NCI-H2196 (cell line): Measurements from ENCODE around the gene NCAPD3.

Experiments used
- DNase-seq: peaks from one replicate; lab custom pipeline; 2025; ENCODE audit not compliant: unreplicated experiment; lab: John Stamatoyannopoulos, UW

The NCAPD3 gene

GRCh38 chr11:134252346-134253187 lies 28.8 kb upstream of the NCAPD3 start:
- DNase-seq: no peak

DNA sequence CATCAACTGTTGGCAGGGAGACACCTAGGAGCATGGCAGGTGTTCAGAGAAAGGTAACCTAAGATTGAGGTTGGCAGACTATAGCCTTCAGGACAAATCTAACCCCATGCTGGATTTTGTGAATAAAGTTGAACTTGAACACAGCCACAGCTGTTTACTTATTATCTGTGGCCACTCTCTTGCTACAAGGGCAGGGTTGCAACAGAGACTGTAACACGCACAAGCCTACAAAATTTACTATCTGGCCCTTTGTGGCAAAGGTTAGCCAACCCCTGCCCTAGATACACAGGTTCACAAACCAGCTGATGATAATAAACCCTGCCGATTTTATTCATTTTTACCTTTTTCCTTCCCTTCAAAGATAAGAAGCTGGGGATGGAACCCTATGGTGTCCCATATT lies 26.9 kb upstream of the NCAPD3 start:
- DNase-seq: no peak

GRCh38 chr11:134250246-134250645 lies 26.5 kb upstream of the NCAPD3 start:
- DNase-seq: no peak

- no peak for DNase-seq
Measured at GRCh38 chr11:134248910-134249480, 25.2 kb upstream of the NCAPD3 start.

- no peak for DNase-seq
Measured at GRCh38 chr11:134246678-134247077, 22.9 kb upstream of the NCAPD3 start.

DNA sequence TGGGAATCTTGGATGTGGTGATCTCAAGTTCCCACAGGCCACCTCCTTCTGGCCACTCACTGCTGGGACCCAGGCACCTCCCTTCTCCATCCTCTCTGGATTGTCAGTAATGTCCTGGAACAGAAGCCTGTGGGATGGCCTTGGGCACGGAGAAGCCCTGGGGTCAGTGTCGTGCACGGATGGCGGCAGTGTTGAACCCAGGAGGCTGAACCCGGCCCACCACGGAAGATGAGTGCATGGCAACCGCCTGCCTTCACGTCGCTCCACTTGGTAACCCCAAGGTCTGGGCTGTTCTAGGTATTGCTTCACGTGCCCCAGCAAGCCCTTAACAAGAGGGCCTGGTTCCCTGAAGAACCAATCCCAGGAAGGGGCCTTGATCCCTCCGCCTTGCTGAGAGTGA lies 22.3 kb upstream of the NCAPD3 start:
- no peak for DNase-seq

GRCh38 chr11:134245434-134245833 lies 21.7 kb upstream of the NCAPD3 start:
- no peak for DNase-seq

- DNase-seq: peak; percentile 35
Measured at GRCh38 chr11:134244593-134244992, 20.8 kb upstream of the NCAPD3 start.

DNA sequence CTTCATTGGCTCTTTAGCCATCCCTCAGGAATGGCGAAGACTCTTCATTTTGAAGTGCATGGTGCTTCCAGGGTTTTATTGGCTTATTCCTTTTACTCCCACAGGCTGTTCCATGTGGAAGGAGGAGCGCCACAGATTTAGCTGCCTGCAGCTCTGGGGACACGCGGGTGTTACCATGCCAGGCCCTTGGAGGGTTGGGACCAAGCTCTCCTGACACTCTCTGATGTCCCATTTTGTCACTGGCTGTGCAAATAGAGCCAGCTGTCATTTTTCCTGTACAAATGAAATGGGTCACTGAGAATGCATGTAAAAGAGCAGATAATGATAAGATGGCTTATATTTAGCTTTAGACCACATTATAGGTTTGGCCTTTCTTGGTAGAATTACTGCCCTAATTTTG lies 20.1 kb upstream of the NCAPD3 start:
- DNase-seq: no peak

- DNase-seq: no peak
Measured at GRCh38 chr11:134242376-134242775, 18.6 kb upstream of the NCAPD3 start.

DNA sequence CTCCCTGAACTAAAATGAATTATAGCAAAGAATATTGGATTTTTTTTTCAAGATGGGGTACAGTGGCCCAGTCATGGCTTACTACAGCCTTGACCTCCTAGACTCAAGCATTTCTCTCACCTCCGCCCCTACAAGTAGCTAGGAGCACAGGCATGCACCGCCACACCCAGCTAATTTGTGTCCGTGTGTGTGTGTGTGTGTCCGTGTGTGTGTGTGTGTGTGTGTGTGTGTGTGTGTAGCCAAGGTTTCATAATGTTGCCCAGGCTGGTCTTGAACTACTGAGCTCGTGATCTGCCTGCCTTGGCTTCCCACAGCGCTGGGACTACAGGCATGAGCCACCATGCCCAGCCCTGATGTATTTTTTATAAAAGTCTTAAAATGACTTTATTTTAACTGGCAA lies 16.8 kb upstream of the NCAPD3 start:
- DNase-seq: no peak

GRCh38 chr11:134238956-134239355 lies 15.2 kb upstream of the NCAPD3 start:
- DNase-seq: no peak

- no peak for DNase-seq
Measured at GRCh38 chr11:134237557-134237922, 13.8 kb upstream of the NCAPD3 start.

- no peak for DNase-seq
Measured at GRCh38 chr11:134236834-134237556, 13.2 kb upstream of the NCAPD3 start.

DNA sequence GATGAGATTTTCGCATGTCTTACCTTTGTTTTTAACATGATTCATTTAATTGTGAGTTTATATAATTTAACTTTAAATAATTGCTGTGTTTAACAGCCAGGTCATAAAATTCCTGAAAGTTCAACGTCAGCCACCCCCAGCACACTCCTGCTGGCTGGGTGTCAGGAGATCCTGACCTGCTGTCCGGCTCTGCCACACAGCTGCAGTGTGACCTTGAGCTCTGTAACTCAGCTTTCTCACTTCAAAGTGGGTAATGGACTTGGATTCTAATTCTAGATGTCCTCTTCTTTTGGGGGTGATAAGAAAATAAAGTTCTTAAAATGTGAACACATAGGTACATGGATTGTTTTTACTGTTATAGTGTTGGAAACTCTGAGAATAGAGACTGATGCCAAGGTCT lies 11.6 kb upstream of the NCAPD3 start:
- DNase-seq: no peak

GRCh38 chr11:134233729-134234179 lies 10.0 kb upstream of the NCAPD3 start:
- DNase-seq: no peak

- DNase-seq: no peak
Measured at GRCh38 chr11:134231958-134232659, 8.3 kb upstream of the NCAPD3 start.

- no peak for DNase-seq
Measured at GRCh38 chr11:134230339-134230738, 6.6 kb upstream of the NCAPD3 start.

DNA sequence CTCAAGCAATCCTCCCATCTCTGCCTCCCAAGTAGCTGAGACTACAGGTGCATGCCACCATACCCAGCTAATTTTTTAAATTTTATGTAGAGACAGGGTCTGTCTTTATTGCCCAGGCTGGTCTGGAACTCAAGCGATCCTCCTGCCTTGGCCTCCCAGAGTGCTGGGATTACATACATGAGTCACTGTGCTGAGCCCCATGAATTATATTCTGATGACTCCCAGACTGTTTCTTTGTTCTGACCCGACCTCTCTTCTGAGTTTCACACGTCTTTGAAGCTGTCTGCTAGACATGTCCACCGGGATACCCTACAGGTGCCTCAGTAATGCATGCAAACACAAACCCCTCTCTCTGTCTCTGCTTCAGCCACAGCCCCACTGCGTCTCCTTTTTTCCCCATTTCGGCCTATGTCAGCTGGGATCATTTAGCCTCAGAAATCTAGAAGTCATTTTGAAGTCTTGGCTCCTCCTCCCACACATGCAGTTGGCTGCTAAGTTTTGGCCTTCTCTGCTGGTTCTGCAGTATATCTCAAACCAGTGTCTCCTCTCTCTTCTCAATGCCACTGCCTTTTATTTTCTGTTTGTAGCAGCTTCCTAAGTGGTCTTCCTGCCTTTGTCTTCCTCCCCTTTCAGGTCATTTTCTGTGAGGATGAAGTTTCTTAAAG lies 5.5 kb upstream of the NCAPD3 start:
- no peak for DNase-seq

DNA sequence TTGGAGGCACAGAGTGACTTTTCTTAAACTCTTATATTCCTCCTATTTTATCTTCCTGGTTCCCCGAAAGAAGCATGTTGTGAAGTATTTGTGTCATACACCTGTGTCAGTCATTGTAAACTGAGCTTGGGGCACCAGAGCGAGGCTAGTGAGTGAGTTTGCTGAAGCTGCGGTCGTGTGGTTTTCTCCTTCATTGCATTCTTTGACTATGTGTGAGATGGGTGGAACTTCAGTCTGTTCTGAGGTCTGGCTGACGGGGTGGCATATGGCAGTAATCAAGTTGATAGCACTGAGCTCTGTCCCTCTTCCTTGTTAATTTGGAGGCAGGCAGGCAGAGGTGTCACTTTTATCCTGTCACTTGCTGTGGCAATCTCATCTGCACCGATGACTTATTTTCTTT lies 4.9 kb upstream of the NCAPD3 start:
- DNase-seq: no peak

DNA sequence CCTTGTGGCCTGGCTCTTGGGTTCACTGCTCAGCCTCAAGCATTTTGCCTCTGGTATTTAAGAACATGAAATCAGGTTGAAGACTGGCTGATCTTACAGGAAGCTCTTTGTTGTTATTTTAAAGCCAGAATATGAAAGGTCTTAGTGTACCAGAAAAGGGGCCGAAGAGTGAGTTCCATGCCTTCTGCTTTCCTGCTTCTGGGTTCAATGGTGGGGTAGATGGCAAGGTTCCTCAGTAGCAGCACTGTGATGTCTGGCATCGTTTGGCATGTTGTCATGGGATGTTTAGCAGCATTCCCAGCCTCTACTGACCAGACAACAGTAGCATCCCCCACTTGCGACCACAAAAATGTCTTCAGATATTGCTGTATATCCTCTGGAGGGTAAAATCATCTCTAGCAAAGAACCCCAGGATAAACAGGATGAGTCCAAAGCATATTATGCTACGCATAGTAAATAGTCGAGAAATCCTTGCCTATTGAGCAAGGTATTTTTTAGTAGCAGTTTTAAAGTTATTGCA lies 3.1 kb upstream of the NCAPD3 start:
- DNase-seq: no peak
